ENCODE results near the gene DUSP21. TPM values are rescaled to one million over a fixed set of nuclear protein-coding genes. Genes with fewer than 3 reads are reported as not detected.

DUSP21 gene
- total RNA-seq, 1 experiment from 2014 or later, result not detected

GRCh38 chrX:44872821-44873414 is 29.1 kb downstream of the DUSP21 start, which contains the start of gene KDM6A (continued):
- TF ChIP-seq, protein P1, sequence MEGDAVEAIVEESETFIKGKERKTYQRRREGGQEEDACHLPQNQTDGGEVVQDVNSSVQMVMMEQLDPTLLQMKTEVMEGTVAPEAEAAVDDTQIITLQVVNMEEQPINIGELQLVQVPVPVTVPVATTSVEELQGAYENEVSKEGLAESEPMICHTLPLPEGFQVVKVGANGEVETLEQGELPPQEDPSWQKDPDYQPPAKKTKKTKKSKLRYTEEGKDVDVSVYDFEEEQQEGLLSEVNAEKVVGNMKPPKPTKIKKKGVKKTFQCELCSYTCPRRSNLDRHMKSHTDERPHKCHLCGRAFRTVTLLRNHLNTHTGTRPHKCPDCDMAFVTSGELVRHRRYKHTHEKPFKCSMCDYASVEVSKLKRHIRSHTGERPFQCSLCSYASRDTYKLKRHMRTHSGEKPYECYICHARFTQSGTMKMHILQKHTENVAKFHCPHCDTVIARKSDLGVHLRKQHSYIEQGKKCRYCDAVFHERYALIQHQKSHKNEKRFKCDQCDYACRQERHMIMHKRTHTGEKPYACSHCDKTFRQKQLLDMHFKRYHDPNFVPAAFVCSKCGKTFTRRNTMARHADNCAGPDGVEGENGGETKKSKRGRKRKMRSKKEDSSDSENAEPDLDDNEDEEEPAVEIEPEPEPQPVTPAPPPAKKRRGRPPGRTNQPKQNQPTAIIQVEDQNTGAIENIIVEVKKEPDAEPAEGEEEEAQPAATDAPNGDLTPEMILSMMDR (IDR thresholded peaks at IDR 0.05 in 2 of 3, conservative IDR thresholded peaks at IDR 0.05 in 1 of 3; ENCODE audit: borderline replicate concordance in 1 of 3, insufficient read depth in 1 of 3, low read depth in 2 of 3, low read length in 2 of 3), result no peak
- TF ChIP-seq SP1 (IDR thresholded peaks at IDR 0.05; ENCODE audit: low read depth), result peak; percentile 83
- TF ChIP-seq TCF7L2 (IDR thresholded peaks at IDR 0.05; ENCODE audit: borderline replicate concordance, extremely low read depth, insufficient read depth, insufficient read length), result no peak
- no peak for TF ChIP-seq SRF (IDR thresholded peaks at IDR 0.05; ENCODE audit: low read depth)
- peak; percentile 48; the same call in 1 of the 2 replicates for TF ChIP-seq SIN3A (IDR thresholded peaks at IDR 0.05; ENCODE audit: low read depth)
- TF ChIP-seq YY1 (IDR thresholded peaks at IDR 0.05; ENCODE audit: extremely low read depth, insufficient replicate concordance, low read depth, low read length), result peak; percentile 61
- TF ChIP-seq ZNF274 (IDR thresholded peaks at IDR 0.05; ENCODE audit: low read depth, low read length), result no peak
- no peak for TF ChIP-seq CEBPB (IDR thresholded peaks at IDR 0.05; ENCODE audit: low read depth)
- no peak for TF ChIP-seq ATF3 (IDR thresholded peaks at IDR 0.05)
- peak; percentile 30 for TF ChIP-seq POLR2A (IDR thresholded peaks at IDR 0.05; ENCODE audit: borderline replicate concordance, extremely low read depth, insufficient read depth, insufficient read length)
- peak; percentile 68 for TF ChIP-seq POLR2AphosphoS5 (IDR thresholded peaks at IDR 0.05; ENCODE audit: low read depth, low read length)
- TF ChIP-seq CBX3 (IDR thresholded peaks at IDR 0.05; ENCODE audit: low read depth), result no peak
- TF ChIP-seq ELF1 (IDR thresholded peaks at IDR 0.05; ENCODE audit: borderline replicate concordance, low read depth), result no peak
- TF ChIP-seq EGR1 (IDR thresholded peaks at IDR 0.05; ENCODE audit: low read depth), result no peak
- peak; percentile 74 for TF ChIP-seq MAX (IDR thresholded peaks at IDR 0.05)
- no peak for TF ChIP-seq RAD21 (IDR thresholded peaks at IDR 0.05; ENCODE audit: low read depth)

All from HCT116 (cell line).